OCI-LY3 (cell line): ENCODE data around the gene COL4A1.

Experiments used
- EZH2phosphoT487 ChIP-seq: fragments of 200-600 bp; shearing (Covaris generic); IDR thresholded peaks from 2 replicates; pipeline ENCODE4 v1.6.1; 2018; ENCODE audit warnings: antibody characterized with exemption, mixed run types, low read depth
- TF ChIP-seq, protein P1 (sequence below): fragments of 200-600, 300-600 bp; sonication (generic); IDR thresholded peaks from 2 replicates; pipeline ENCODE4 v1.5.1; 2014; ENCODE audit warnings: antibody characterized with exemption, low read length, low read depth

DNA sequence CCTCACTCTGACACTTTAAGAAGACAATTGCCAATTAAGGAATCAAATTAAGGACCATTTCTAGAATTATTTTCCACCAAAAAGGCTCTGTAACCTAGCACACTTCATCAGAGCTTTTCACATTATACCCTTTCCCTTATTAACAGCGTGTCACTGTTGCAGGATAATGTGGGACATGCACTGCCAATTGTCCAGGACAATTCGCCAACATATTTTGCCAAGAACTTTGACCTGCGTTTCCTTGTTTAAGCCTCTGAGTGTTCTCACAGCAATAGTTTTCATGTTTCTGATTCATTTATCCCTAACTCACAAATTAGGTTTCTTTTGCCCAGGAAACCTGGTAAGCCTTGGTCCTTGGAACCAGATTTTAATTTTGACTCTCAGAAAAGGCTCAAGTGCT lies 13.3 kb downstream of the COL4A1 start:
- TF ChIP-seq, protein P1, sequence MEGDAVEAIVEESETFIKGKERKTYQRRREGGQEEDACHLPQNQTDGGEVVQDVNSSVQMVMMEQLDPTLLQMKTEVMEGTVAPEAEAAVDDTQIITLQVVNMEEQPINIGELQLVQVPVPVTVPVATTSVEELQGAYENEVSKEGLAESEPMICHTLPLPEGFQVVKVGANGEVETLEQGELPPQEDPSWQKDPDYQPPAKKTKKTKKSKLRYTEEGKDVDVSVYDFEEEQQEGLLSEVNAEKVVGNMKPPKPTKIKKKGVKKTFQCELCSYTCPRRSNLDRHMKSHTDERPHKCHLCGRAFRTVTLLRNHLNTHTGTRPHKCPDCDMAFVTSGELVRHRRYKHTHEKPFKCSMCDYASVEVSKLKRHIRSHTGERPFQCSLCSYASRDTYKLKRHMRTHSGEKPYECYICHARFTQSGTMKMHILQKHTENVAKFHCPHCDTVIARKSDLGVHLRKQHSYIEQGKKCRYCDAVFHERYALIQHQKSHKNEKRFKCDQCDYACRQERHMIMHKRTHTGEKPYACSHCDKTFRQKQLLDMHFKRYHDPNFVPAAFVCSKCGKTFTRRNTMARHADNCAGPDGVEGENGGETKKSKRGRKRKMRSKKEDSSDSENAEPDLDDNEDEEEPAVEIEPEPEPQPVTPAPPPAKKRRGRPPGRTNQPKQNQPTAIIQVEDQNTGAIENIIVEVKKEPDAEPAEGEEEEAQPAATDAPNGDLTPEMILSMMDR: no peak
- TF ChIP-seq EZH2phosphoT487: no peak
